Muscle layer of duodenum (tissue), 2 donors: ENCODE results near the gene PGAP3.
A peak's percentile ranks its signal among the peaks of the same experiment; 100 is the strongest.
"Not testable (repeated sequence)": the region's sequence is repeated elsewhere in the genome, so short reads cannot be mapped to it uniquely, and the experiment has no call there.

Experiments
- H3K27ac ChIP-seq: one replicate; pipeline ENCODE4 v1.7.0; 2013; ENCODE audit warnings: mild to moderate bottlenecking, low read length
- H3K27me3 ChIP-seq: one replicate; pipeline ENCODE4 v1.7.0; 2013; ENCODE audit warnings: low read depth, mild to moderate bottlenecking, control low read depth, low read length
- H3K36me3 ChIP-seq, 2 donors: one replicate each; pipeline ENCODE4 v1.7.0; 2013; ENCODE audit warnings: low read length in 2 of 2, control low read depth in 1 of 2, mild to moderate bottlenecking in 1 of 2; ENCODE audit not compliant: insufficient read depth in 2 of 2, control insufficient read depth in 1 of 2
- H3K4me1 ChIP-seq, 2 donors: one replicate each; pipeline ENCODE4 v1.7.0; 2013; ENCODE audit warnings: low read length in 2 of 2, mild to moderate bottlenecking in 2 of 2, control low read depth in 1 of 2, moderate library complexity in 1 of 2; ENCODE audit not compliant: insufficient read depth in 2 of 2, control insufficient read depth in 1 of 2
- H3K4me3 ChIP-seq, 2 donors: one replicate each; pipeline ENCODE4 v1.7.0; 2013; ENCODE audit warnings: low read length in 2 of 2, low read depth in 1 of 2, mild to moderate bottlenecking in 1 of 2
- H3K9me3 ChIP-seq, 2 donors: one replicate each; pipeline ENCODE4 v1.7.0; 2013; ENCODE audit warnings: low read length in 2 of 2, control low read depth in 1 of 2, mild to moderate bottlenecking in 1 of 2; ENCODE audit not compliant: control insufficient read depth in 1 of 2
- donor health status: healthy.

PGAP3 gene

GRCh38 chr17:39711071-39711470 lies 23.2 kb upstream of the PGAP3 start:
- H3K36me3 ChIP-seq: peaks cover 35 to 78% of the 10 kb centered on the region in 2 donors
- not testable (repeated sequence) for H3K27me3 ChIP-seq, H3K9me3 ChIP-seq, H3K27ac ChIP-seq, H3K4me1 ChIP-seq, H3K4me3 ChIP-seq

- Histone ChIP-seq H3K27ac (no peak overlapping the region), H3K36me3 (peaks cover 35 to 70% of the 10 kb centered on the region in 2 donors), H3K27me3 (no peaks in the 10 kb centered on the region), H3K4me1 (peaks cover 0 to 4% of the 10 kb centered on the region in 2 donors), H3K9me3 (no peaks in the 10 kb centered on the region), H3K4me3 (no peak overlapping the region)
These were observed 22.4 kb upstream of the PGAP3 start for GRCh38 chr17:39709998-39710964.

- Histone ChIP-seq H3K27me3 (no peaks in the 10 kb centered on the region), H3K27ac (no peak overlapping the region), H3K4me1 (peaks cover 6 to 10% of the 10 kb centered on the region in 2 donors), H3K9me3 (no peaks in the 10 kb centered on the region), H3K4me3 (no peak overlapping the region), H3K36me3 (peaks cover 35 to 69% of the 10 kb centered on the region in 2 donors)
These were observed 21.6 kb upstream of the PGAP3 start for GRCh38 chr17:39709319-39709997.

GRCh38 chr17:39706921-39707337 lies 19.1 kb upstream of the PGAP3 start:
- H3K27me3 ChIP-seq: no peaks in the 10 kb centered on the region
- peaks cover 24 to 51% of the 10 kb centered on the region in 2 donors for H3K36me3 ChIP-seq
- H3K4me3 ChIP-seq: no peak overlapping the region
- no peaks in the 10 kb centered on the region for H3K9me3 ChIP-seq
- H3K4me1 ChIP-seq: peaks cover 9 to 11% of the 10 kb centered on the region in 2 donors
- peak overlapping the region; percentile 80 for H3K27ac ChIP-seq

- Histone ChIP-seq H3K27me3 (no peaks in the 10 kb centered on the region), H3K36me3 (peaks cover 19 to 46% of the 10 kb centered on the region in 2 donors), H3K4me3 (no peak overlapping the region), H3K9me3 (no peaks in the 10 kb centered on the region), H3K4me1 (peaks cover 11 to 14% of the 10 kb centered on the region in 2 donors), H3K27ac (peak overlapping the region; percentile 80)
These were observed 18.5 kb upstream of the PGAP3 start for GRCh38 chr17:39706383-39706782.

GRCh38 chr17:39705786-39706348 lies 18.0 kb upstream of the PGAP3 start:
- H3K4me1 ChIP-seq: peaks cover 11 to 20% of the 10 kb centered on the region in 2 donors

GRCh38 chr17:39704821-39705551 lies 17.1 kb upstream of the PGAP3 start:
- Histone ChIP-seq H3K4me3 (no peak overlapping the region), H3K9me3 (no peaks in the 10 kb centered on the region), H3K27ac (peak overlapping the region; percentile 80), H3K27me3 (no peaks in the 10 kb centered on the region), H3K4me1 (peaks cover 11 to 20% of the 10 kb centered on the region in 2 donors), H3K36me3 (peaks cover 15 to 33% of the 10 kb centered on the region in 2 donors)

More at GRCh38 chr17:39705786-39706348, 18.0 kb upstream of the PGAP3 start:
- Histone ChIP-seq H3K36me3 (peaks cover 19 to 42% of the 10 kb centered on the region in 2 donors), H3K4me3 (no peak overlapping the region), H3K27ac (peak overlapping the region; percentile 80), H3K9me3 (no peaks in the 10 kb centered on the region), H3K27me3 (no peaks in the 10 kb centered on the region)

- no peak overlapping the region for H3K27ac ChIP-seq
- no peaks in the 10 kb centered on the region for H3K9me3 ChIP-seq
- peaks cover 11 to 24% of the 10 kb centered on the region in 2 donors for H3K4me1 ChIP-seq
- H3K4me3 ChIP-seq: no peak overlapping the region
- peaks cover 12 to 22% of the 10 kb centered on the region in 2 donors for H3K36me3 ChIP-seq
- no peaks in the 10 kb centered on the region for H3K27me3 ChIP-seq
These were observed 16.1 kb upstream of the PGAP3 start for GRCh38 chr17:39703913-39704312.

GRCh38 chr17:39702901-39703893 lies 15.3 kb upstream of the PGAP3 start:
- H3K9me3 ChIP-seq: no peaks in the 10 kb centered on the region
- peaks cover 6 to 15% of the 10 kb centered on the region in 2 donors for H3K36me3 ChIP-seq
- peak overlapping the region in 1 of 2 donors; percentile 18 for H3K4me3 ChIP-seq
- peaks cover 11 to 24% of the 10 kb centered on the region in 2 donors for H3K4me1 ChIP-seq
- H3K27me3 ChIP-seq: no peaks in the 10 kb centered on the region
- peak overlapping the region; percentile 39 for H3K27ac ChIP-seq
